A172 (cell line): ENCODE results near the gene CAMK2D. TPM values are rescaled to one million over a fixed set of nuclear protein-coding genes. Genes with fewer than 3 reads are reported as not detected.

Experiments
- DNase-seq: peaks from one replicate; pipeline ENCODE4 v3.0.0-alpha.2; 2015; ENCODE audit warnings: low spot score
- total RNA-seq: library from RNA; depleted of rRNA; stranded (reverse); fragments of >200 nt; shearing (Covaris generic); gene quantifications from 2 replicates; pipeline ENCODE4 v1.2.3, GENCODE V29; 2014

Gene CAMK2D
- total RNA-seq, 1 experiment from 2014 or later = 31.2 TPM

DNA sequence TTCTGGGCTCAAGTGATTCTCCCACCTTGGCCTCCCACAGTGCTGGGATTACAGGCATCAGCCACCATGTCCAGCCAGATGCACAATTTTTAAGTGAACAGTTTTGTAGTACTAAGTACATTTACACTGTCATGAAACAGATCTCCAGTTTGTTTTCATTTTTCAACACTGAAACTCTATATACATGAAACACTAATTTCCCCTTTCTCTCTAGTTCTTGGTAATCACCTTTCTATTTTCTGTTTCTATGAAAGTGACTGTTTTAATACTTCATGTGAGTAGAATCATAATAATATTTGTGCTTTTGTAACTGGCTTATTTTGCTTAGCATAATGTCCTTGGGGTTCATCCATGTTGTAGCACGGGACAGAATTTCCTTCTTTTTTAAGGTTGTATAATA is 237.4 kb downstream of the CAMK2D start:
- DNase-seq = no peak

DNA sequence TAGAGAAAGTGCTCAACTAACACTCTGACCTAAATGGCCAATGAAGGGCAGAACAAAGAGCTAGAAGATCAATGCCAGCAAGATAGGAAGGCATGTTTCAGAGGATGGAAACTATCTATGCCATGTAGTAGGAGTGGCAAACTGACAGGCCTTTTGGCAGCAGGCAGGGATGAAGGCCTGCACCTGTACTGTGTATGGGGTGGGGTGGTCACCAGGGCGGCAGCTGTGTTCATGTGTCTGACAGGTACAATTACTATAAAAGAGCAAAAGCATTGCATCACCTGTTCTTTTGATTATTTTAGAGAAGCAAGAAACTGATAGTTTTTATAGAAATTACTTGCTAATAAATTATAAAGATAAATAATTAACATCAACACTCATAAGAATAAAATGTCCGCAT is 239.1 kb downstream of the CAMK2D start:
- no peak for DNase-seq

DNA sequence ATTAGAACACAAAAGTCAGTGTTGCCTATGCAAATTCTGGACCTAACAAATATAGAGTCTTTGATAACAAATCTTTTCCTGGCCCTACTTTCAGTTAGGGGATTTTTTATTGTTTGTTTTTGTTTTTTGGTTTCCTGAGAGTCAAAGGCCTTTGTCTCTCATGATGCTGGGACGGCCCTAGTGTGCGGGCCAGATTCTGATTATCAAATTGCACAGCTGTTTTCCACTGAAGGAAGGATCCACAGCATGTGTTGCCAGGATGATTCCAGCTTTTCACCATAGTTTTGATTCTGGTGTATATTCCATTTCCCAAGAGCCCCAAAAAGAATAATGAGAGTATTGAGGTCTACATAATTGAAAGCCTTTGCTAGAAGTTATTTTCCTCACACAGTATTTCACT is 248.2 kb downstream of the CAMK2D start:
- no peak for DNase-seq

DNA sequence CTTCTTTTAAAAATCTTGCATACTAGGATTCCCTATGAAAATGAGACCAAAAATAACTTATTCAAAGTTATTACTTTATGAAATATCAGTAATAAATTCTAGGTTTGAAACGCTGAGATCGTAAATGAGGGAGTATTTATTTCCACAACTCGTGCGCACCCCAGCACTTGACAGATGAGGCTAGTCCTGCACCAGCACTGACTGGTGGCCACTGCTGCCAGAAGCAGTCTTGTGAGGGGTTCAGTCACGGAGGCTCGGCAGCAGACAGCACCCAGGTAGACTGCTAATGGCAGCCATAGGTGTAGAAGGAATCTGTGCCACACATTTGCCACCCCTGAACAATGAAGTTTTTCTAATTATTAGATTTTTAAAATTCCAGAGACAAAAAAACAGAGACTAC is 248.7 kb downstream of the CAMK2D start:
- DNase-seq = no peak

DNA sequence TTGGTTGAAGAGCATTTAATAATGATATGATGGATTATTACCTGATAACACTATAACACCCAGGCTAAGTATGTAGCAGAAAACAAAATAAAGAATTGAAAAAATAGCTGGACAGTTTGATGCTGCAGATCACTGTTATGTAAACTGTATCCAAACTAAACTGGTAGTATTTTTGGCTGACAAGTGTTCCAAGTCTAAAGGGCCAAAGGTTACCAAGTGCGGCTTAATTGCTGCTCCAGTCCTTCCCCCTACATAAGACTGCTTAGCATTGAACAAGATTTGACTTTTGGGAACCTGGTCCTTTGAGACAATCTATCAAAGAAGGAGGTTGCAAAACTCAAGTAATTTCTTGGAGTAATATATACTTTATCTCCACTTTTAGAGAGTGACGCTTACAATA is 249.6 kb downstream of the CAMK2D start:
- DNase-seq = no peak

DNA sequence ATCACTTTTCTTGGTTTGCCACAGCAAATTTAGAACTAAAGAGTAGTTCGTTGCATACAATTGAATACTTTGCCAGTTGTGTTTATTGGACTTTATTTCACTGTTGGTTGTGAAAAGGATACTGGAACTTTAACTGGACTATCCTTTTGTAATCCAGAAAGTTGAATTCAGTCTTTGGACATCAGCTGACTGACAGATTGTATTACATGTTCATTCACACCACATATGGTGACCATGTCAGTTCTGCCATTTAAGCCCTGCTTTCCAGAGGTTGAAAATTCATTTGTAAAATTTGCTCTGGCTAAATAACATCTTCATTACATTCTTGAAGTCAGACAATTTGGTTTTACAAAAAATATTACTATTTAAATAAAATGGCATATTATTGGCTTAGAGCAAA is 251.7 kb downstream of the CAMK2D start:
- DNase-seq = no peak

DNA sequence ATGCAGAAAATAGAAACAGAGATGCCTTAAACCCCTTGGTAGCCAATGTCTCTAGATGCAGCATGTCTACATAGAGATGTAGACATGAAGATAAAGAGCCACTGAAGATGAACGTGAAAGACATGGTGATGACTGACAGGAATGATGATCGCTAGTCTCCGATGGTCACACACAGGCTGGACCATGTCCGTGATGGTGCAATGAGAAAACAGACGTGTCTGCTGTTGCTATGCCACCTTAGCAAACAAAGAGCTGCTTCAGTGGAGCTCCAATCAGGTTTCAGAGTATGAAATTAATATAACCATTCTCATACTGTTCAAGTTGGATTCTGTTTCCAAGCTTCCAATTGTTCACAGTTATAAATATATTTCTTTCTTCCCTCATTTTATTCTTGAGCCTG is 256.5 kb downstream of the CAMK2D start:
- DNase-seq = no peak

DNA sequence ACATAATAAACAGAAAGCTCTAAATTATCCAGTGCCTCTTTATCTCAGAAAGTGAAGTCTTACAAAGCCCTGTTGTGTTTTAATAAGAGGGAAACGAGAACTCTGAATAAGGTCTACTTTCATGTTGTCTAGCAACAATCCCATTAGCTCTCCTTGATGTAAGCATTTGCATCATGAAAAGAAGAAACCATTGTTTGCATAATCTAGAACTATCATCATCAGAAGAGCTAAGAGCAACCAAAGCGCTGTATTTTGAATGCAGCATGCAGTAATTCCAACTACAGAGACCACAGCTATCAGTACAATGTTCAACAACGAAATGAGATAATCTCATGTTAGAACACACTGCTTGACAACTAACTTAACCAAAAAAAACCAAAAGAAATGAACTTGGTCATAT is 257.1 kb downstream of the CAMK2D start:
- DNase-seq = no peak

DNA sequence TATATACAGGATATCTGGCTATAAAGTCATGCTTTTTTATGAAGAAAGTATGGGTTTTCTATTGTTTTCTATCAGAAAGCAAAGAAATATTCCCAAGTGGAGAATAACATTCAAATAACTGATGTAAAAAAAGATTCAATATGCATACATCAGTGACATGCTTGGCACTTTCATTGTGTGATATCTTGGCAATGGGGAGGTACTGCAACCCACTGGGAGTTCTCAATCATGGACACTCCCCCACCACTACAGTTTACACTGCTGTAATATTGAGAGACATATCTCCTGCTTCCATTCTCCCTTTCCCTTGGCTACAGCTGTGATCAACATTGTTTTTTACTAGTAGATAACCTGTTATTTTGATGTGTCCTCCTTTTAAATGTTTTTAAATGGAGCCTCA is 257.8 kb downstream of the CAMK2D start:
- DNase-seq = no peak

DNA sequence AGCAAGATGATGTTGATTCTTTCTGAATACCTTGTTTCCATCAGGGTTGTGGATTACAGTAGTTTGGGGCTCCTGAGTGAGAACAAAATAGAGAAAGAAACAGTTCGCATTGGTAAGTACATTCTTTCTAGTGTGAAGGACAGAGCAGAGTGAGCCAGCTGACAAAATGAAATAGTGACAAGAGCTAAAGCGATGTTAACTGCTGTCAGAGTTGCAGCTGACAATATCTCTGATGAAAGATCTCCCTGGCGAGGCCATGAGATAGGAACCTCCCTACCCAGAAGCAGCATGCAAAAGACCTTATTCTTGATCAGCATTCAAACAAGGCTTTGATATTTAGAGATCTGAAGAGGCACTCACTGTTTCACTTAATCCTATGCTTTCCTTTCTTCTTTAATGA is 258.6 kb downstream of the CAMK2D start:
- no peak for DNase-seq

DNA sequence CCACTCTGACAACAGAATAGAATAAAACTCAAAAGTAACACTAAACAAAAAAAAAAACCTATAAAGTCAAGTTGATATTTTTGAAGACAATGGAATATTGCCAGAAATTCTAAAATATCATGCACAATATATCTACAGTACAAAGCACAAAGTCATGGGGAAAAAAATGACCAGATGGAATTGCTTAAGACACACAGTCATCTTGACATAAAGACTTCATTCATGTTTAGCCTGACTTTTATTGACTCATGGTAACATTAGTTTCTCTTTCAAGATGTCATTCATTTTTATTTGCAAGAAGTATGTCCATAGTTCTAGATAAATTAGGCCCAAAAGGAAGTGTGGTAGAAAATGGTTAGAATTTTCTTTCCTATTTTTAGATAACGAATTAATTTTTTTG is 259.1 kb downstream of the CAMK2D start:
- no peak for DNase-seq

DNA sequence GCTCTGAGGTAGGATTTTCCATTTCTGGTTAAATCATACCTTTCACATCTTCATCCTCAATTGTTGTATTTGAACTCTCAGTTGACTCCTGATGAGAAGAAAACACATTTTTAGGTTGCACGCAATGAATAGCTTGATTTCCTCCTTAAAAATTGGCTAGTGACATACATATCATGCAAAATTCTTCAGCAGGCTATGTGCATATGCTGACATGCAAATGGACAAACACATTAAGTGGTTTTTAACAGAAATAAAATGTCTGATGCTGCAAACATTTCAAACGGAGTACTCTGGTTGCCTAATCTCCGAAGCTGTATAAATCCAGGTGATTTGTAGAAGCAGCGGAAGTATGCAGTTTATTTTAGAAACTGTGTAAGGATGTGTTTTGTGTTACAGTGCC is 261.1 kb downstream of the CAMK2D start:
- no peak for DNase-seq

DNA sequence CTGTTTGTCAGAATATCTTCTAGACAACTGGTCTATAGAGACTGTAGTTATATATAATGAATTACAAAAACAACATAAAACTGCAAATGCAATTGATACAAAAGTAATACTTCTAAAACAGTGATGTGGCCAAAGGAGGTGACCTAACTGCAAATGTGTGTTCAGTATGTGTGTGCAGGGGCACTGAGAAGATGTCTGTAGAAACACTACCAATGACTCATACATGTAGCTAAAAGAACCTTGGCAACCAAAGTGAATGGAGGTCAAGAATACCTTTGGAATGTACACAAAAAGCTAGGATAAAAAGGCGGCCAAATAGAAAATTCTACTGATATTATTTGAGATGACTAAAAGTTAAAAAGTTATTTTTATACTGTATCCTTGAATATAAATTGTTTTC is 261.8 kb downstream of the CAMK2D start:
- no peak for DNase-seq

DNA sequence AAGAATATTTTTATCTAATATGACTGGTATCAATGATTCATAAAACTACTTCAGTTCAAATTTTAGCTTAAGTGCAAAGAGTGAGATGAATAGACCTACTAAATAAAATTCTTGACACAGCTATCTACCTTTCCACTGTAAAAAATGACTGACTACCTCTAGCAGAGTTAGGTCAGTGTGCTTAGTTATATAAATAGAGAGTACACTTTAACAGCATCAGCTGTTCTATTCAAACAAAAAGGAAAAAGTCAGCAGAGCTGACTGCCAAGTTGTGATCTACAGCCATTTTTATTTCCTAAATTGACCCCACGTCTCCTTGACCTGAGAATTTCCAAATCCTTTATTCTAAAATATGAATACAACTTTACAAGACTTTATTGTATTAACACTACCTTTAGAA is 262.4 kb downstream of the CAMK2D start:
- no peak for DNase-seq

DNA sequence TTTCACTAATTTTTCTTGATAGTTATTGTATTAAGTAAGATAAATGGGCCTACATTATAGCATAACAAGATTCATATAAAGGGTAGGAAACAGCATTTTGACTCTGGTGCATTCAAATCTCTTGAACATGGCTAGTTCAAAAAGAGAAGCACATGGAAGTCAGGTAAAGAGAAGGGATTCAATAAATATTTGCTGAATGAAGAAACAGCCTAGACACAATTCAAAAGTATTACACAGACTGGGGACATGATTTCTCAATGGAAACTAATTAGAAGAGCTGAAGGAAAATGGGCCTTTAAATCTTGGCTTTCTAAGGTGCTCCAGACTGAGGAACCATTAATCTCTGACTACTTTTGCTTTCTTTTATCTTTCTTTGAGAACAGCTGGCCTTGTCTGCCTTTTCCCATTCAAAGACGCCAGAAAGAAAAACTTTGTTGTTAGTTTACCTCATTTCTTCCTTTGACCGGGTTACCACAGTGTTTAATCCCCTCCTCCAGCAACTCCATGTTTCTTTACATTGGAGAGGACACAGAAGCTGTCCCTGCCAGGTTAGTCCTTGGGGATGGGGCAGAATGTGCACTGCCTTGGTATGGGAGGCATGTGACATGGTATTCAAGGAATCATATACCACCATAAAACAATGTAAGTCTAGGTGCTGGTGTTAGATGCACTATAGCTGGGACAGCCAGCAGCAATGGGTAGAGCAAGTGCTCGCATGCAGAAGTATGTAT is 264.2 kb downstream of the CAMK2D start:
- no peak for DNase-seq

DNA sequence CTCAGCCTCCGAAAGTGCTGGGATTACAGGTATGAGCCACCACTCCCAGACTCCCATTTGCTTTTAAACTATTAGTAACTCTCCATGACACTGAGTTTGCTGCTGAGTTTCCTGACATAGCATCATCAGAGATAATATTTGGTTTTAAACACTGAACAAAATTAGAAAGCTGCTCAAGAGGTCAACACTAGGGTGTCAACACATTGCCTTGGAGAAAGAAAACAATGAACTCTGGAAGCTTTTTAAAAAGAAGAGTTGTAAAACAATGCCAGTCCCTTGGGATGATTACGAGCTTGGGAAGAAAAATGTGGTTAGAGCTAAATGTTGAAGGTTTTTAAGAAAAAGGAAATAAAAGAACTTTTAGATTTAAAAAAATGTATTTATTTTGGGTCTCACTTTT is 264.8 kb downstream of the CAMK2D start:
- DNase-seq = no peak

DNA sequence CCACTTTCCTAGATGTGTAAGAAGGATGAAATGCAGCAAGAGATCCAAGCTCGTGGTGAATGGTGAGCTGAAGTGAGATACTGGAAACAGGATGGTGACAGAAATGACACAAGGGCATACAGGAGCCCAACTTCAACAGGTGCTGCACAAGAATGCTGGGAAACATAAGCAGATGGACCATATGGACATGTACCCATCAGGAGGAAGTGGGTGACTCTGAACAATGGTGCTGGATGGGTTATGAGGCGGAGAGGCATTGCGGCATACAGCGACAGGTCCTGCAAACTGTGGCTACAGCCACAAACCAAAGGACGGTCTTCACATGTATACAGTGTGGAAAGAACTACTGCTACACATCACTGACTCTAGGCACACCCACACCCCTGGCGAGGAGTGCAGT is 265.7 kb downstream of the CAMK2D start:
- no peak for DNase-seq

DNA sequence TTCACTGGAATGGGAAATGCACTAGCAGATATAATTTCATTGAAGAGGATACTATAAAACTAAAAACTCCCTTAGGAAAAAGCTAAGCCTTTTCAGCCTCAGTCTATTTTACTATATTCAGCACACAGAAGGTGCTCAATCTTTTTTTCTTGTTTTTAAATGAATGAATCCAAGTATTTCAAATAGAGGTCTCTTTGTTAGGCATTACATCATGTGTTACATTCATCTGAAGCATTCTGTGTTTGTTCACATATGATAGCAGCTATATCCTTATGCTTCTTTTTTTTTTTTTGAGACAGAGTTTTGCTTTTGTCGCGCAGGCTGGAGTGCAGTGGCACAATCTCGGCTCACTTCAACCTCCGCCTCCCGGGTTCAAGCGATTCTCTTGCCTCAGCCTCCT is 278.4 kb downstream of the CAMK2D start:
- no peak for DNase-seq

DNA sequence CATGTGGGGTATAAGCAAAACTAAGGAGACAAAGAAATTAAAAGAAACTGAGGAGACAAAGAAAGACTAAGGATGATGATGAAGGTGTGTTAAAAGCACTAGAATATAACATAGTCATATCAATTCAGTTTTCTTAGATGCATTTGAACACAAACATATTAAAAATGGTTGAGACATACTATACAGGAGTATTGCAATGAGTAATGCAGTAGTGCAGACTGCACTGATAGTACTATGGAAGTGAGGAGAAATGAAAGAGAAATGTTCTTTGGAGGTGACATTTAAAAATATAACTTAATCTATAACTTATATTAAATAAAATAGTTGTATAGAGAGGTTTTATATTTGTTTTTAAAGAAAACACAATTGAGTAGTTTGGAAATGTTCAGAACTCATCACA is 279.2 kb downstream of the CAMK2D start:
- DNase-seq = no peak

DNA sequence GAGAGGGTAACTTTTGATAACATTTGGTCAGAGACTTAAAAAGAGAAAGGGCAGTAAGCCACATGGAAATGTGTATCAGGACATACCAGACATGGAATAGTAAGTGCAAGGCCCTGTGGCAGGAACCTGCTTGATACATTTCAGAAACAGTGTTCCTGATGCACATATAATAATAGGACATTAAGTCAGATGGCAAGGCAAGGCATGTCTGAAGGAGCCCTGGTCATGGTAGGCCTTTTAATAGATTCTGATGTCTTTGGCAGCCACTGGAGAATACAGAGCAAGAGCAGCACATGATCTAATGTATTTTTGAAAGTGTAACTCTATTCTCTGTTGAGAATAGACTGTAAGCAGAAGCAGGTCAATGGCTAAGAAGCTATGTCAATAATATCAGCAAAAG is 279.7 kb downstream of the CAMK2D start:
- DNase-seq = no peak

DNA sequence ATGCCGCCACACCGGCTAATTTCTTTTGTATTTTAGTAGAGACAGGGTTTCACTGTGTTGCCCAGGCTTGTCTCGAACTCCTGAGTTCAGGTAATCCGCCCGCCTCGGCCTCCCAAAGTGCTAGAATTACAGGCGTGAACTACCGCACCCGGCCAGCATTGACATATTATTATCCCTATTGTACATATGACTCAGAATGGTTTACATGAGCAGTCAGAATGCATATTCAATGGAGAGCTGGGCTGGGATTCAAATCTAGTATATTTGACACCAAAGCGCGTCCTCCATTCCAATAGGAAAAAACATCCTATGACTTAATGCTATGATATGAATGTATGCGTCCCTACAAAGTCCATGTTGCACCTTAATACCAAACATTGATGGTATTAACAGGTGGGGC is 281.4 kb downstream of the CAMK2D start:
- no peak for DNase-seq

DNA sequence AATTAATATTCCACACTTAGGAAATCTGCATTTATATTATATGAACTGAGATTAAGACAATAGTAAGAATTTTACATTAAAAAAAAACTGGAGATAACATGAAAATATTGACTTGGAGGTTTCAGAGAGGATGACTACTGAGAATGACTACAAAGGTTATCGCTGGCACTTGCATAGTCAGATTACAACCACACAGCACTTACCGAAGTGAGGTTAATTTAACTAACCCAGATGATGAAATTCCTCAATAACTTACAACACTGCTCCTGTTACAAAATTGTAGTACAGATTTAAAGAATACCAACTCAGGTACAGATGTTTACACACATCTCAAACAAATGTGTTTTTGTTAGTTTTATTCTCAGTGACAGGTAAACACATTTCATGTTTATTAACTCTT is 283.5 kb downstream of the CAMK2D start:
- no peak for DNase-seq

DNA sequence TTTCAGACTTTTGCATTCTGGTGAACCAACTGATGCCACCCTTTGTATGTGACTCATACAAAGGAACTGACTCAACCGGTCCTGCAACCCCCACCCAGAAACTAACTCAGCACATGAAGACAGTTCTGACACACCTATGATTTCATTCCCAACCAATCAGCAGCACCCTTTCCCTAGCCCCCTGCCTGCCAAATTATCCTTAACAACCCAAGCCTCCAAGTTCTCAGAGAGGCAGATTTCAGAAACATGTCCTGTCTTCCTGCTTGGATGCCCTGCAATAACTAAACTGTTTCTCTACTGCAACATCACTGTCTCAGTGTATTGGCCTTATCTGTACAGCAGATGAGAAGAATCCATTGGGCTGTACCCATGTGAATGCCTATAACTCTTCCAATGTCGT is 284.7 kb downstream of the CAMK2D start:
- DNase-seq = peak; percentile 44

DNA sequence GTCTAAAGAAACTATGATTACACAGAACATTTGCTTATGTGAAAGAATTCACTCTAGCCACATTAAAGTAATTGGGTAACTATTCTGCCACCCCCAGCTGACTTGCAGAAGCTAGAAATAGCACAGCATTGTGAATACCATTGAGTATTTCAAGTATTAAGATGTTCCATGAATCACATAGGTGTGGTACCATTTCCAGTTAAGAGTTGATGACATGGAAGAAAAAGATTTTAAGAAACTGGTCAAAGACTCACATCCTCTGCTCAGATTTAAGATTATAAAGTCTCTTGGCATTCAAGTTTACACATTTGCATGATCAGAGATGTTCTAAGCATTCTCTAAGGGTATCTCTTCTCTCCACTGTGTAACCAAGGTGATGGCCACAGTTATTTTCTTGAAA is 287.5 kb downstream of the CAMK2D start:
- peak; percentile 74 for DNase-seq
